22Rv1 (cell line): ENCODE results near the gene TMEM269.

Source experiments
- ZFX ChIP-seq: fragments of 450-650 bp; IDR thresholded peaks from 2 replicates; pipeline ENCODE4 v1.6.1; 2017; ENCODE audit warnings: antibody characterized with exemption, borderline replicate concordance
- TF ChIP-seq, protein P1 (sequence below): fragments of 450-650 bp; IDR thresholded peaks from 2 replicates; pipeline ENCODE4 v1.5.1; 2017; ENCODE audit warnings: mild to moderate bottlenecking

DNA sequence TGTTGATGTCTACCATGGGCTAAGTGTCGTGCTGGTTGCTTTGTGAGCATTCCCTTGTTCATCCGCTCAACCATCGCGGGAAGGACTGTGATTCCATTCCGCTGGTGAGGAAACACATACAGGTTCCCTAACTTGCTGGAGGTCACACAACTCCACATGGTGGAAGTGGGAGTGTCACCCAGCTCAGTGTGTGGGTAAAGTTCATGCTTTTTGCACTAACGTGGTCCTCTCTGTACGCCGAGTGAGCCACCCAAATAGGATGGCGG, 40.7 kb upstream of the TMEM269 start:
- TF ChIP-seq, protein P1, sequence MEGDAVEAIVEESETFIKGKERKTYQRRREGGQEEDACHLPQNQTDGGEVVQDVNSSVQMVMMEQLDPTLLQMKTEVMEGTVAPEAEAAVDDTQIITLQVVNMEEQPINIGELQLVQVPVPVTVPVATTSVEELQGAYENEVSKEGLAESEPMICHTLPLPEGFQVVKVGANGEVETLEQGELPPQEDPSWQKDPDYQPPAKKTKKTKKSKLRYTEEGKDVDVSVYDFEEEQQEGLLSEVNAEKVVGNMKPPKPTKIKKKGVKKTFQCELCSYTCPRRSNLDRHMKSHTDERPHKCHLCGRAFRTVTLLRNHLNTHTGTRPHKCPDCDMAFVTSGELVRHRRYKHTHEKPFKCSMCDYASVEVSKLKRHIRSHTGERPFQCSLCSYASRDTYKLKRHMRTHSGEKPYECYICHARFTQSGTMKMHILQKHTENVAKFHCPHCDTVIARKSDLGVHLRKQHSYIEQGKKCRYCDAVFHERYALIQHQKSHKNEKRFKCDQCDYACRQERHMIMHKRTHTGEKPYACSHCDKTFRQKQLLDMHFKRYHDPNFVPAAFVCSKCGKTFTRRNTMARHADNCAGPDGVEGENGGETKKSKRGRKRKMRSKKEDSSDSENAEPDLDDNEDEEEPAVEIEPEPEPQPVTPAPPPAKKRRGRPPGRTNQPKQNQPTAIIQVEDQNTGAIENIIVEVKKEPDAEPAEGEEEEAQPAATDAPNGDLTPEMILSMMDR: no peak
- no peak for TF ChIP-seq ZFX
